Left lung (tissue), 10 donors: ENCODE measurements around the gene STK10. TPM values are rescaled to one million over a fixed set of nuclear protein-coding genes. Genes with fewer than 3 reads are reported as not detected.

Source experiments
- ATAC-seq: fragments of 200-7000 bp; cut with Tn5 transposase; one replicate; pipeline ENCODE4 v1.9.1; 2020; ENCODE audit warnings: moderate library complexity
- DNase-seq, 4 donors: peaks; one replicate each; pipeline ENCODE4 v3.0.0-alpha.2; 2013 to 2020
- H3K27ac ChIP-seq, 2 donors: fragments of 200-600 bp; sonication (generic) in 1 of 2; one replicate each; pipeline versions ENCODE4 v1.5.0 to v1.8.0; 2020 to 2021
- H3K27me3 ChIP-seq, 2 donors: fragments of 200-600 bp; sonication (generic) in 1 of 2; one replicate each; pipeline versions ENCODE4 v1.5.0 to v1.8.0; 2020 to 2021
- H3K36me3 ChIP-seq, 2 donors: fragments of 200-600 bp; sonication (generic) in 1 of 2; one replicate each; pipeline versions ENCODE4 v1.5.0 to v1.8.0; 2020 to 2021
- H3K4me1 ChIP-seq, 2 donors: fragments of 200-600 bp; one replicate each; pipeline ENCODE4 v1.8.0; 2021
- H3K4me3 ChIP-seq, 2 donors: fragments of 200-600 bp; sonication (generic) in 1 of 2; one replicate each; pipeline versions ENCODE4 v1.5.0 to v1.8.0; 2020 to 2021; ENCODE audit warnings: mild to moderate bottlenecking in 1 of 2
- H3K9me3 ChIP-seq, 2 donors: fragments of 200-600 bp; sonication (generic) in 1 of 2; one replicate each; pipeline versions ENCODE4 v1.5.0 to v1.8.0; 2020 to 2021
- intact Hi-C, 2 donors: fragments of 100-400 bp; cut with DNase I; formaldehyde crosslinking; loops; one replicate each; pipeline versions ENCODE4 v1.11.2 to v1.14.2; 2022
- polyA plus RNA-seq, 6 donors: library from polyadenylated mRNA; unstranded; fragments of 120-200 nt; gene quantifications; one replicate each; pipeline ENCODE4 v1.2.1, GENCODE V29; 2013; ENCODE audit not compliant: insufficient read length in 6 of 6
- total RNA-seq, 2 donors: library from RNA; stranded (reverse); fragmentation: NEBNext Ultra II Directional; extraction: Animal tissue kit (Norgen Biotek cat#: 25700); gene quantifications; one replicate each; pipeline ENCODE4 v1.2.1, GENCODE V29; 2021
- TF ChIP-seq, protein P1 (sequence below), 2 donors: fragments of 200-600 bp; sonication (generic) in 1 of 2; IDR thresholded peaks; one replicate each; pipeline versions ENCODE4 v1.5.0 to v1.8.0; 2021; ENCODE audit warnings: antibody characterized with exemption in 2 of 2
- donor health status: DM: no; HTN: yes; CAD: no.
- donor health status: DM: no; HTN: no; CAD: no.

Gene STK10
- total and polyA plus RNA-seq, 8 donors = 18.6 to 83.2 (median 21.9) TPM

DNA sequence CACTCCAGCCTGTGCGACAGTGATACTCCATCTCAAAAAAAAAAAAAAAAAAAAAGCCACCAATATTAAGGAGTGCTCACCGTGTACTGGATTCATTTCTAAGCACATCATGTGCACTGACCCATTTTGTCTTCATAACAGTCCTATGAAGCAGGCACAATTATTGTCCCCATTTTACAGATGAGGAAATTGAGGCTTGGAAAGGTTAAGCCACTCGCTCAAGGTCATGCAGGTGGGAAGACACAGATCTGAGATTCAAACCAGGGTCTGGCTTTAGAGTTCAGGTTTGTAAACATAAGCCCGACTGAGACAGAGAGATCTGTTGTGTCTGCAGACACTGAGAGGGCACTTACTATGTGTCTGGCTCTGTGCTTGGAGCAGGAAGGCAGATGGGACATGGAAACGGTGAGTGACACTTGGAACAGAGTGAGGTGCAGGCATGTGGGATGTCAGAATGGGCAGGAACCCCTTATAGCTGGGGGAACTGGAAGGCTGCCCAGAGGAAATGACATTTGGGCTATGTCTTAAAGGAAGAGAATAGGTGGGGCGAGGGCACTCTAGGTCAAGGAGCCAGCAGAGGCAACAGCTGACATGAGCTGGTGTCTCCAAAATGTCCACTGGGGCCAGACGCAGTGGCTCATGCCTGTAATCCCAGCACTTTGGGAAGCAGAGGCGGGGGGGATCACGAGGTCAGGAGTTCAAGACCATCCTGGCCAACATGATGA, 69.9 kb downstream of the STK10 start:
- peak overlapping the region in 1 of 2 donors; percentile 57 for H3K27ac ChIP-seq
- ATAC-seq (no peak), DNase-seq (no peak)
- peaks cover 3 to 71% of the 10 kb centered on the region in 2 donors for H3K4me1 ChIP-seq
- intact Hi-C loops = loop anchor here in 1 of 2 donors (10.0 kb wide), 1 partner anchor 67 kb away; the partner anchor contains the start of gene STK10
- TF ChIP-seq, protein P1, sequence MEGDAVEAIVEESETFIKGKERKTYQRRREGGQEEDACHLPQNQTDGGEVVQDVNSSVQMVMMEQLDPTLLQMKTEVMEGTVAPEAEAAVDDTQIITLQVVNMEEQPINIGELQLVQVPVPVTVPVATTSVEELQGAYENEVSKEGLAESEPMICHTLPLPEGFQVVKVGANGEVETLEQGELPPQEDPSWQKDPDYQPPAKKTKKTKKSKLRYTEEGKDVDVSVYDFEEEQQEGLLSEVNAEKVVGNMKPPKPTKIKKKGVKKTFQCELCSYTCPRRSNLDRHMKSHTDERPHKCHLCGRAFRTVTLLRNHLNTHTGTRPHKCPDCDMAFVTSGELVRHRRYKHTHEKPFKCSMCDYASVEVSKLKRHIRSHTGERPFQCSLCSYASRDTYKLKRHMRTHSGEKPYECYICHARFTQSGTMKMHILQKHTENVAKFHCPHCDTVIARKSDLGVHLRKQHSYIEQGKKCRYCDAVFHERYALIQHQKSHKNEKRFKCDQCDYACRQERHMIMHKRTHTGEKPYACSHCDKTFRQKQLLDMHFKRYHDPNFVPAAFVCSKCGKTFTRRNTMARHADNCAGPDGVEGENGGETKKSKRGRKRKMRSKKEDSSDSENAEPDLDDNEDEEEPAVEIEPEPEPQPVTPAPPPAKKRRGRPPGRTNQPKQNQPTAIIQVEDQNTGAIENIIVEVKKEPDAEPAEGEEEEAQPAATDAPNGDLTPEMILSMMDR (IDR thresholded peaks at IDR 0.05) = no peak
- no peak overlapping the region for H3K4me3 ChIP-seq
- H3K9me3 ChIP-seq = no peaks in the 10 kb centered on the region
- H3K27me3 ChIP-seq = no peaks in the 10 kb centered on the region
- peaks cover 0 to 28% of the 10 kb centered on the region in 2 donors for H3K36me3 ChIP-seq

DNA sequence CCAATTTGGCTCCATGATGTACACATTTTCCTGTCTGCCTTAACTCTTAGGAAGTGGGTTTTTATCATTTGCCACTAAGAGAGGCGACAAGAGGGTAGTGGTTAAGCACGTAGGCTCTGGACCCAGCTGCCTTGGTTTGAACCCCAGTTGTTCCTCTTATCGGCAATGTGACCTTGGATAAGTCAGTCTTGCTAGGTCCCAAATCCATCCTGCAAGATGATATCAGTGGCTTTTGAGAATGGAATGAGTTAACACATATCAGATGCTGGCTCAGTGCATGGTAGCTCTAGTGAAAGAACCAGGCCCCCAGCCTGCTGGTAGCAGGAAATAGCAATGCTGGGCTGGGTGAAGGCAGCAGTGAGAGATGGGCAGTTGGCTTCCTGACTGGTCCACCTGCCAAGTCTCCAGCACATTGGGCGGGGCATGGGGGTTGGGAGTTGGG, 72.5 kb downstream of the STK10 start:
- H3K27me3 ChIP-seq = no peaks in the 10 kb centered on the region
- ATAC-seq = no peak
- H3K36me3 ChIP-seq = peaks cover 0 to 28% of the 10 kb centered on the region in 2 donors
- intact Hi-C loops = loop anchor here in 1 of 2 donors (10.0 kb wide), 1 partner anchor 69 kb away; the partner anchor contains the start of gene STK10
- TF ChIP-seq, protein P1 (IDR thresholded peaks at IDR 0.05) = no peak
- H3K27ac ChIP-seq = peak overlapping the region; percentile 59 to 82
- peaks cover 3 to 92% of the 10 kb centered on the region in 2 donors for H3K4me1 ChIP-seq
- DNase-seq = peak in 1 of 4 donors; percentile 27
- peak overlapping the region in 1 of 2 donors; percentile 29 for H3K4me3 ChIP-seq
- no peaks in the 10 kb centered on the region for H3K9me3 ChIP-seq

DNA sequence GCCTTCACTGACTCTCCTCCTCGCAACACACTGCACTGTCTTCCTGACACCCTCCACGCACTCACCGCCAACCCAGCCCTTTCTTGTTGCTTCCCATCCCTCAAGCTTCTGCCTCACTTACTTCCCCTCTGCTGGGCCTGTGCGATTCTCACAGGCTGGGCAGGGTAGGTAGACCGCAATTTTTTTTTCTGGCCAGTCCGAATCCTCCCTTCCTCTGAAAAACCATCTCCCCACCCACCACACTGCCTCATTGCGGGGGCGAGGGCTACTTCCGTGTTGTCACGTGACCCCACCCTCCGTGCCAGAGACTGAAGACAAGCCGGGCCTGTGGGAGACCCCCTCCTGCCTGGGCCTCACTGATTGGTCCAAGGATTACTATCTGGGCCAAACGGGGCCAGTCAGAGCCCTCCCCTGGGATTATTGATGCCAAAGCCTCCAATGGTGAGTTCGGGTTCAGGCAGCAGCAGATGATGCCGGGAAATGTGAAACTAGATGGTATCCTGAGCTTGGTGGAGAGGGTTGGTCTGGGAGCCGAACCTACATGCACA, 73.1 kb downstream of the STK10 start:
- H3K36me3 ChIP-seq = peaks cover 0 to 28% of the 10 kb centered on the region in 2 donors
- H3K4me3 ChIP-seq = peak overlapping the region in 1 of 2 donors; percentile 29
- H3K9me3 ChIP-seq = no peaks in the 10 kb centered on the region
- intact Hi-C loops = loop anchor here in 1 of 2 donors (10.0 kb wide), 1 partner anchor 70 kb away; the partner anchor contains the start of gene STK10
- no peaks in the 10 kb centered on the region for H3K27me3 ChIP-seq
- H3K4me1 ChIP-seq = peaks cover 3 to 93% of the 10 kb centered on the region in 2 donors
- DNase-seq (peak in 2 of 4 donors; percentile 80 to 87), ATAC-seq (peak; percentile 55)
- TF ChIP-seq, protein P1 (IDR thresholded peaks at IDR 0.05) = no peak
- H3K27ac ChIP-seq = peak overlapping the region; percentile 59 to 82

DNA sequence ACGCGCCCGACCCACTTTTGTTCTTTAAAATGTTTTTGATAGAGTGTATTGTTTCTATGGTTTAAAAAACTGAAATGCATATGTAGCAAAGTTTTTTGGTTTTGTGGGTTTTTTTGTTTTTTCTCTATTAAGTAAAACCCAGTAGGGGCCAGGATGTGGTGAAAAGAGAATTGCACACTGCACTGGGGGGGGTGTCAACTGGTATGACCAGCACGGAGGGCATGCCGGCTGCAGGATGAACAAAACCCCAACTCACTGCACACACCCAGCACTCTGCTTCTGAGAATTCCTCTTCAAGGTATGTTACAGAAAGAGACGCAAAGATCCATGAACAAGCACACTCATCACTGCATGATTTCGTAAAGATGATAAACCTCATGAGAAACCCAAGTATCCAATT, 75.0 kb downstream of the STK10 start:
- ATAC-seq = no peak
- Histone ChIP-seq H3K36me3 (peaks cover 0 to 28% of the 10 kb centered on the region in 2 donors), H3K4me3 (no peak overlapping the region), H3K9me3 (no peaks in the 10 kb centered on the region), H3K27ac (peak overlapping the region in 1 of 2 donors; percentile 81), H3K4me1 (peaks cover 0 to 94% of the 10 kb centered on the region in 2 donors), H3K27me3 (no peaks in the 10 kb centered on the region)
- no peak for DNase-seq
- intact Hi-C loops = loop anchor here in 1 of 2 donors (10.0 kb wide), 1 partner anchor 72 kb away; the partner anchor contains the start of gene STK10
- TF ChIP-seq, protein P1 (IDR thresholded peaks at IDR 0.05) = no peak

DNA sequence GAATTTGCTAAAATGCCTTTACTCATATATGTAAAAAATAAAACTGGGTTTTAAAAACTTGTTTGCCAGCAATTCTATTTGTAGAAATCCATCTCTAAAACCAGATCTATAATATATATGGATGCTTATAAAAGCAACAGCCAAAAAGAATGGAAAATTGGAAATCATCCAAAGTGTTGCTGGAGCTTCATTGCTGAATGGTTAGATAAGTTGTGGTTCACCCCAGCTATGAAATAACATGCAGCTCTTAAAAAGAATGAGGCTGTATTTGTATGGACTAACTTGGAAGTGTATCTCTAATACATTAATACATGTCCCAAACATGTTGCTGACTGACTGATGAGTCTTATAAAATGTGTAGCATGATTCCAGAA, 76.2 kb downstream of the STK10 start:
- intact Hi-C loops = loop anchor here in 1 of 2 donors (10.0 kb wide), 1 partner anchor 73 kb away; the partner anchor contains the start of gene STK10
- H3K4me1 ChIP-seq = peaks cover 7 to 95% of the 10 kb centered on the region in 2 donors
- TF ChIP-seq, protein P1 (IDR thresholded peaks at IDR 0.05) = no peak
- H3K27me3 ChIP-seq = no peaks in the 10 kb centered on the region
- H3K27ac ChIP-seq = peak overlapping the region; percentile 71 to 90
- ATAC-seq = no peak
- no peak overlapping the region for H3K4me3 ChIP-seq
- H3K9me3 ChIP-seq = no peaks in the 10 kb centered on the region
- no peak for DNase-seq
- H3K36me3 ChIP-seq = peaks cover 0 to 19% of the 10 kb centered on the region in 2 donors
